Middle frontal gyrus (tissue), 1 donor: ENCODE results near the gene DDR1.

Experiments
- DNase-seq: peaks from one replicate; pipeline ENCODE4 v3.0.0-alpha.2; 2015; ENCODE audit warnings: low spot score; ENCODE audit errors: extremely low spot score

Gene DDR1

GRCh38 chr6:30880698-30881252 is 3.5 kb upstream of the DDR1 start:
- no peak for DNase-seq

GRCh38 chr6:30881392-30882203 is 2.7 kb upstream of the DDR1 start:
- no peak for DNase-seq

GRCh38 chr6:30882204-30882758 is 2.0 kb upstream of the DDR1 start:
- no peak for DNase-seq

- DNase-seq = no peak
These were observed 1.3 kb upstream of the DDR1 start for GRCh38 chr6:30882759-30883684.

GRCh38 chr6:30884521-30885480 is 482 bp downstream of the DDR1 start:
- DNase-seq = no peak

GRCh38 chr6:30885481-30885998 is 1.2 kb downstream of the DDR1 start:
- DNase-seq = peak; percentile 16

- DNase-seq = no peak
These were observed 1.9 kb downstream of the DDR1 start for GRCh38 chr6:30885999-30886896.

GRCh38 chr6:30886897-30887255 is 2.6 kb downstream of the DDR1 start:
- no peak for DNase-seq

- DNase-seq = no peak
These were observed 3.8 kb downstream of the DDR1 start for GRCh38 chr6:30887901-30888815.

GRCh38 chr6:30888816-30889495 is 4.6 kb downstream of the DDR1 start:
- DNase-seq = no peak

GRCh38 chr6:30889496-30889885 is 5.2 kb downstream of the DDR1 start:
- DNase-seq = no peak

GRCh38 chr6:30889921-30890645 is 5.8 kb downstream of the DDR1 start:
- DNase-seq = peak; percentile 21

- no peak for DNase-seq
These were observed 6.5 kb downstream of the DDR1 start for GRCh38 chr6:30890646-30891449.

GRCh38 chr6:30891450-30891723 is 7.1 kb downstream of the DDR1 start:
- no peak for DNase-seq

GRCh38 chr6:30891816-30892538 is 7.7 kb downstream of the DDR1 start:
- DNase-seq = no peak
